ENCODE data around the gene GGT1. TPM values are rescaled to one million over a fixed set of nuclear protein-coding genes. Genes with fewer than 3 reads are reported as not detected.
A peak's percentile ranks its signal among the peaks of the same experiment; 100 is the strongest.

Gene GGT1
- total and polyA plus RNA-seq, 7 donors: 2.9 to 33.1 (median 5.4) TPM

- intact Hi-C loops (cut with DNase I): no loop called here
- Histone ChIP-seq H3K27ac (peak overlapping the region in 1 of 4 donors; percentile 39), H3K4me1 (peaks cover 0 to 36% (median 15%) of the 10 kb centered on the region in 4 donors), H3K4me3 (no peak overlapping the region), H3K27me3 (no peaks in the 10 kb centered on the region), H3K36me3 (peaks cover 0 to 29% (median 5%) of the 10 kb centered on the region in 4 donors), H3K9me3 (no peaks in the 10 kb centered on the region)
- WGBS, 2 donors: 11 to 56% methylated on average over 1 of the region's 1 CpG
- DNase-seq: no peak
- TF ChIP-seq POLR2AphosphoS5 (IDR thresholded peaks at IDR 0.05): no peak
- no peak for TF ChIP-seq EP300 (IDR thresholded peaks at IDR 0.05)
- TF ChIP-seq CTCF (IDR thresholded peaks at IDR 0.05): no peak
- TF ChIP-seq POLR2A (IDR thresholded peaks at IDR 0.05): no peak
These were observed 23.8 kb upstream of the GGT1 start for GRCh38 chr22:24579258-24579601.

GRCh38 chr22:24580276-24580675 lies 22.7 kb upstream of the GGT1 start:
- WGBS, 2 donors: 88 to 99% methylated on average over 2 of the region's 2 CpGs
- H3K36me3 ChIP-seq: peaks cover 0 to 23% (median 0%) of the 10 kb centered on the region in 4 donors
- no peaks in the 10 kb centered on the region for H3K27me3 ChIP-seq
- H3K4me3 ChIP-seq: no peak overlapping the region
- peaks cover 0 to 43% (median 23%) of the 10 kb centered on the region in 4 donors for H3K4me1 ChIP-seq
- H3K9me3 ChIP-seq: no peaks in the 10 kb centered on the region
- intact Hi-C loops (cut with DNase I): no loop called here
- TF ChIP-seq POLR2AphosphoS5 (IDR thresholded peaks at IDR 0.05) (peak in 1 of 4 donors; percentile 36), EP300 (IDR thresholded peaks at IDR 0.05) (no peak)
- DNase-seq: no peak
- H3K27ac ChIP-seq: peak overlapping the region in 1 of 4 donors; percentile 39

- 92 to 93% methylated on average over 12 of the region's 12 CpGs for WGBS, 2 donors
- H3K4me3 ChIP-seq: no peak overlapping the region
- H3K4me1 ChIP-seq: peaks cover 0 to 43% (median 23%) of the 10 kb centered on the region in 4 donors
- H3K27me3 ChIP-seq: no peaks in the 10 kb centered on the region
- intact Hi-C loops (cut with DNase I): no loop called here
- no peaks in the 10 kb centered on the region for H3K9me3 ChIP-seq
- peak overlapping the region in 1 of 4 donors; percentile 83 for H3K27ac ChIP-seq
- TF ChIP-seq POLR2AphosphoS5 (IDR thresholded peaks at IDR 0.05): no peak
- no peak for TF ChIP-seq POLR2A (IDR thresholded peaks at IDR 0.05)
- TF ChIP-seq CTCF (IDR thresholded peaks at IDR 0.05): no peak
- no peak for TF ChIP-seq EP300 (IDR thresholded peaks at IDR 0.05)
- H3K36me3 ChIP-seq: peaks cover 0 to 31% (median 3%) of the 10 kb centered on the region in 4 donors
- peak; percentile 65 for DNase-seq
These were observed 20.8 kb upstream of the GGT1 start for GRCh38 chr22:24582056-24582814.

- Histone ChIP-seq H3K27ac (peak overlapping the region; percentile 76 to 83 (median 80)), H3K36me3 (peaks cover 0 to 35% (median 7%) of the 10 kb centered on the region in 4 donors), H3K9me3 (no peaks in the 10 kb centered on the region), H3K27me3 (no peaks in the 10 kb centered on the region), H3K4me1 (peaks cover 0 to 40% (median 23%) of the 10 kb centered on the region in 4 donors), H3K4me3 (peak overlapping the region in 3 of 4 donors; percentile 19 to 38 (median 32))
- intact Hi-C loops (cut with DNase I): no loop called here
- DNase-seq: no peak
- 37 to 67% methylated on average over 19 of the region's 19 CpGs for WGBS, 2 donors
- TF ChIP-seq POLR2AphosphoS5 (IDR thresholded peaks at IDR 0.05) (peak in 2 of 4 donors; percentile 4 to 28), POLR2A (IDR thresholded peaks at IDR 0.05) (no peak)
These were observed 19.5 kb upstream of the GGT1 start for GRCh38 chr22:24583221-24584165.

- Histone ChIP-seq H3K27ac (peak overlapping the region; percentile 76 to 83 (median 80)), H3K36me3 (peaks cover 0 to 42% (median 14%) of the 10 kb centered on the region in 4 donors), H3K4me3 (peak overlapping the region in 2 of 4 donors; percentile 32 to 38), H3K9me3 (no peaks in the 10 kb centered on the region), H3K27me3 (no peaks in the 10 kb centered on the region), H3K4me1 (peaks cover 0 to 32% (median 23%) of the 10 kb centered on the region in 4 donors)
- no peak for DNase-seq
- WGBS, 2 donors: 93 to 96% methylated on average over 5 of the region's 5 CpGs
- intact Hi-C loops (cut with DNase I): no loop called here
- TF ChIP-seq EP300 (IDR thresholded peaks at IDR 0.05) (no peak), CTCF (IDR thresholded peaks at IDR 0.05) (no peak), POLR2A (IDR thresholded peaks at IDR 0.05) (no peak), POLR2AphosphoS5 (IDR thresholded peaks at IDR 0.05) (no peak)
These were observed 18.7 kb upstream of the GGT1 start for GRCh38 chr22:24584166-24584790.
